DND-41 (cell line): ENCODE measurements around the gene RABGAP1L.
"Not testable (repeated sequence)": the region's sequence is repeated elsewhere in the genome, so short reads cannot be mapped to it uniquely, and the experiment has no call there.

Source experiments
- ATAC-seq: fragments of 200-7000 bp; cut with Tn5 transposase; 3 replicates; pipeline ENCODE4 v1.9.1; 2021; ENCODE audit warnings: low read depth; ENCODE audit not compliant: insufficient read depth
- DNase-seq: peaks from one replicate; pipeline ENCODE4 v3.0.0-alpha.2; 2020
- H2AFZ ChIP-seq: 2 replicates; pipeline ENCODE4 v1.6.0; 2012; ENCODE audit warnings: low read depth, low read length
- H3K27ac ChIP-seq: 2 replicates; pipeline ENCODE4 v1.5.1; 2012; ENCODE audit warnings: low read length, inconsistent platforms
- H3K27me3 ChIP-seq: fragments of 200-600 bp; sonication (generic); 2 replicates; pipeline ENCODE4 v1.6.0; 2012; ENCODE audit warnings: low read length, mild to moderate bottlenecking, inconsistent platforms; ENCODE audit not compliant: insufficient read depth, poor library complexity
- H3K36me3 ChIP-seq: 2 replicates; pipeline ENCODE4 v1.5.1; 2012; ENCODE audit warnings: low read length, inconsistent platforms; ENCODE audit not compliant: insufficient read depth
- H3K4me1 ChIP-seq: 2 replicates; pipeline ENCODE4 v1.5.1; 2012; ENCODE audit warnings: mild to moderate bottlenecking, low read length; ENCODE audit not compliant: insufficient read depth
- H3K4me2 ChIP-seq: 2 replicates; pipeline ENCODE4 v1.6.0; 2012; ENCODE audit warnings: mild to moderate bottlenecking, moderate library complexity, low read length, inconsistent platforms; ENCODE audit not compliant: insufficient read depth
- H3K4me3 ChIP-seq, 2 experiments: fragments of 200-600 bp in 1 of 2; shearing (Covaris generic) in 1 of 2; 2 replicates each; pipeline ENCODE4 v1.5.1; 2012 to 2016; ENCODE audit warnings: inconsistent platforms in 2 of 2, low read length in 2 of 2, mild to moderate bottlenecking in 2 of 2, low read depth in 1 of 2, moderate library complexity in 1 of 2
- H3K79me2 ChIP-seq: 2 replicates; pipeline ENCODE4 v1.6.0; 2012; ENCODE audit warnings: low read length, inconsistent platforms; ENCODE audit not compliant: insufficient read depth
- H3K9ac ChIP-seq: 2 replicates; pipeline ENCODE4 v1.6.0; 2012; ENCODE audit warnings: low read depth, mild to moderate bottlenecking, inconsistent platforms, low read length, moderate library complexity
- H3K9me3 ChIP-seq: 2 replicates; pipeline ENCODE4 v1.5.1; 2012; ENCODE audit warnings: low read length, moderate library complexity, mild to moderate bottlenecking, inconsistent platforms; ENCODE audit not compliant: insufficient read depth, severe bottlenecking
- H4K20me1 ChIP-seq: 2 replicates; pipeline ENCODE4 v1.6.0; 2012; ENCODE audit warnings: low read length; ENCODE audit not compliant: insufficient read depth
- CTCF ChIP-seq: IDR thresholded peaks from 2 replicates; pipeline ENCODE4 v1.5.1; 2012; ENCODE audit warnings: borderline replicate concordance, low read length, moderate library complexity, mild to moderate bottlenecking; ENCODE audit not compliant: poor library complexity, severe bottlenecking; ENCODE audit errors: extremely low read depth
- EZH2 ChIP-seq: IDR thresholded peaks from 3 replicates; pipeline ENCODE4 v1.6.1; 2012; ENCODE audit warnings: borderline replicate concordance, low read depth, mild to moderate bottlenecking, moderate library complexity, low read length, inconsistent platforms; ENCODE audit not compliant: severe bottlenecking

The RABGAP1L gene

GRCh38 chr1:174320897-174321296 lies 161.6 kb downstream of the RABGAP1L start:
- H4K20me1 ChIP-seq, H3K4me1 ChIP-seq, H3K79me2 ChIP-seq, H3K9ac ChIP-seq, H3K27ac ChIP-seq, DNase-seq, ATAC-seq, H2AFZ ChIP-seq, H3K27me3 ChIP-seq, H3K4me2 ChIP-seq, H3K4me3 ChIP-seq: not testable (repeated sequence)
- Histone ChIP-seq H3K36me3 (peaks cover 19% of the 10 kb centered on the region), H3K9me3 (peaks cover 51% of the 10 kb centered on the region)

GRCh38 chr1:174322202-174322862 lies 163.0 kb downstream of the RABGAP1L start:
- Histone ChIP-seq H3K27ac (no peak overlapping the region), H3K9ac (no peak overlapping the region), H3K79me2 (no peaks in the 10 kb centered on the region), H3K27me3 (no peaks in the 10 kb centered on the region), H3K4me1 (no peaks in the 10 kb centered on the region), H3K9me3 (peaks cover 57% of the 10 kb centered on the region), H3K36me3 (peaks cover 19% of the 10 kb centered on the region), H4K20me1 (no peaks in the 10 kb centered on the region), H3K4me3 (no peak overlapping the region), H2AFZ (no peak overlapping the region), H3K4me2 (no peak overlapping the region)
- TF ChIP-seq EZH2 = no peak
- no peak for TF ChIP-seq CTCF
- no peak for ATAC-seq
- DNase-seq = no peak

DNA sequence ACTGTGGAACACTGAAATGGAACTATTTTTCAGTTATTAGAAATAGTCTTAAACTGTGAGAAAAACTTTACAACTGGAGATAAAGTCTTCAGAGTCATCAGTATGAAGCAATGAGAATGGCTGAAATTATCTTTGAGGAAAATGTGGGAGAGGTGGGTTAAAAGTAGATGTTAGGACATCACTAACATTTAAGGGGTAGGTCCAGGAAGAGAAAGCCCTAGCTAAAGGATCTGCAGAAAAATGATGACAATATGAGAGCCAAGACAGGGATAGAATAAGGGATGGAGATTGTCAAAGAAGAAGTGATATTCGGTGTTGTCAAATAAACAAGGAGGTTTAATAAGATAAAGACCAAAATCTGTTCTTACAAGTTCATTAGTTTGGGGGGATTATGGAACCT lies 165.2 kb downstream of the RABGAP1L start:
- no peak for ATAC-seq
- H3K27ac ChIP-seq = no peak overlapping the region

GRCh38 chr1:174324939-174325338 lies 165.6 kb downstream of the RABGAP1L start:
- ATAC-seq (no peak), DNase-seq (no peak)
- no peaks in the 10 kb centered on the region for H3K27me3 ChIP-seq
- H3K79me2 ChIP-seq = no peaks in the 10 kb centered on the region
- H3K36me3 ChIP-seq = peaks cover 18% of the 10 kb centered on the region
- H3K27ac ChIP-seq = no peak overlapping the region
- H4K20me1 ChIP-seq = no peaks in the 10 kb centered on the region
- H3K4me1 ChIP-seq = no peaks in the 10 kb centered on the region
- H3K4me2 ChIP-seq = no peak overlapping the region
- no peak for TF ChIP-seq CTCF
- TF ChIP-seq EZH2 = no peak
- no peak overlapping the region for H3K4me3 ChIP-seq
- H3K9ac ChIP-seq = no peak overlapping the region
- H2AFZ ChIP-seq = no peak overlapping the region
- H3K9me3 ChIP-seq = peaks cover 55% of the 10 kb centered on the region

More for the DNA sequence above, 165.2 kb downstream of the RABGAP1L start:
- no peaks in the 10 kb centered on the region for H3K79me2 ChIP-seq
- DNase-seq = no peak
- no peaks in the 10 kb centered on the region for H4K20me1 ChIP-seq
- TF ChIP-seq CTCF (no peak), EZH2 (no peak)
- peaks cover 19% of the 10 kb centered on the region for H3K36me3 ChIP-seq
- no peak overlapping the region for H2AFZ ChIP-seq
- no peak overlapping the region for H3K9ac ChIP-seq
- no peaks in the 10 kb centered on the region for H3K4me1 ChIP-seq
- H3K27me3 ChIP-seq = no peaks in the 10 kb centered on the region
- H3K4me2 ChIP-seq = no peak overlapping the region
- H3K4me3 ChIP-seq = no peak overlapping the region
- H3K9me3 ChIP-seq = peaks cover 56% of the 10 kb centered on the region
